OCI-M2 (cell line): ENCODE data around the gene MAPK14.
"Not testable (repeated sequence)": the region's sequence is repeated elsewhere in the genome, so short reads cannot be mapped to it uniquely, and the experiment has no call there.

Experiments used
- DNase-seq: peaks from one replicate; lab custom pipeline; 2025; ENCODE audit not compliant: unreplicated experiment; lab: John Stamatoyannopoulos, UW

The MAPK14 gene

GRCh38 chr6:36120979-36121786, 93.6 kb downstream of the MAPK14 start:
- no peak for DNase-seq

GRCh38 chr6:36121787-36122494, 94.3 kb downstream of the MAPK14 start:
- no peak for DNase-seq

- no peak for DNase-seq
Observed at GRCh38 chr6:36122495-36123269, 95.1 kb downstream of the MAPK14 start.

GRCh38 chr6:36123270-36124139, 95.9 kb downstream of the MAPK14 start:
- no peak for DNase-seq

GRCh38 chr6:36124346-36124745, 96.7 kb downstream of the MAPK14 start:
- DNase-seq: not testable (repeated sequence)

- DNase-seq: no peak
Observed at GRCh38 chr6:36124881-36125280, 97.3 kb downstream of the MAPK14 start.

- DNase-seq: no peak
Observed at GRCh38 chr6:36125575-36125974, 98.0 kb downstream of the MAPK14 start.

GRCh38 chr6:36126121-36126520, 98.5 kb downstream of the MAPK14 start:
- no peak for DNase-seq

GRCh38 chr6:36126553-36127458, 99.2 kb downstream of the MAPK14 start:
- DNase-seq: no peak

GRCh38 chr6:36127462-36128016, 99.9 kb downstream of the MAPK14 start:
- no peak for DNase-seq

- no peak for DNase-seq
Observed at GRCh38 chr6:36128073-36128472, 100.5 kb downstream of the MAPK14 start.

GRCh38 chr6:36128793-36129192, 101.2 kb downstream of the MAPK14 start:
- no peak for DNase-seq

- DNase-seq: not testable (repeated sequence)
Observed at GRCh38 chr6:36129334-36129733, 101.7 kb downstream of the MAPK14 start.

- DNase-seq: no peak
Observed at GRCh38 chr6:36129941-36130666, 102.5 kb downstream of the MAPK14 start, which contains the start of gene MAPK13. Gene MAPK13, plus strand, starts transcription at chr6:36130513. Its CDS starts 70 bp downstream, at chr6:36130583.

- DNase-seq: no peak
Observed at GRCh38 chr6:36130667-36131510, 103.3 kb downstream of the MAPK14 start.

- no peak for DNase-seq
Observed at GRCh38 chr6:36131511-36132245, 104.1 kb downstream of the MAPK14 start.
